HG03039 (cell line): ENCODE measurements around the gene OBP2B.
"Not testable (repeated sequence)": the region's sequence is repeated elsewhere in the genome, so short reads cannot be mapped to it uniquely, and the experiment has no call there.

Experiments
- ATAC-seq: cut with Tn5 transposase; IDR thresholded peaks from one replicate; pipeline ENCODE4 v1.9.1; 2021; ENCODE audit warnings: mild to moderate bottlenecking, moderate library complexity; ENCODE audit not compliant: unreplicated experiment

OBP2B gene

GRCh38 chr9:133169687-133170086 is 39.4 kb downstream of the OBP2B start:
- ATAC-seq = not testable (repeated sequence)

GRCh38 chr9:133169102-133169501 is 39.9 kb downstream of the OBP2B start:
- no peak for ATAC-seq

GRCh38 chr9:133168432-133168831 is 40.6 kb downstream of the OBP2B start:
- no peak for ATAC-seq

DNA sequence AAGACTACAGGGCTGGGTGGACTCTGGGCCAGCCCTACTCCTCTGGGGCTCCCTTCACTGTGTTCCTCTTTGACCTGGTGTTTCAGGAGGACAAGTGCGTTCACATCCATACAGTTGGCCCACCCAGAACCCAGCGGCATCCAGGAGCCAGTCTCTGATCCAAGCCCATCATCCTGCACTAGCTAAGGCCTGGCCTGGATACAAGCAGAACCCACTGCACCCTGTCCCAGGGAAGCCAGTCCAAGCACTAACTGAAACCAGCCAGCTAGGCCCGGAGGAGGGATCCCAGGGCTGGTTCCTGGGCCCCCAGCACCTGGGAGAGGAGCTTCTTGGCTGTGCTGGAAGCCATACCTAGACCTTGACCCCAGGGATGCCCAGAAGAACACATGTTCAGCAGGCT is 41.3 kb downstream of the OBP2B start:
- ATAC-seq = no peak

GRCh38 chr9:133167096-133167730 is 41.8 kb downstream of the OBP2B start:
- ATAC-seq = no peak

DNA sequence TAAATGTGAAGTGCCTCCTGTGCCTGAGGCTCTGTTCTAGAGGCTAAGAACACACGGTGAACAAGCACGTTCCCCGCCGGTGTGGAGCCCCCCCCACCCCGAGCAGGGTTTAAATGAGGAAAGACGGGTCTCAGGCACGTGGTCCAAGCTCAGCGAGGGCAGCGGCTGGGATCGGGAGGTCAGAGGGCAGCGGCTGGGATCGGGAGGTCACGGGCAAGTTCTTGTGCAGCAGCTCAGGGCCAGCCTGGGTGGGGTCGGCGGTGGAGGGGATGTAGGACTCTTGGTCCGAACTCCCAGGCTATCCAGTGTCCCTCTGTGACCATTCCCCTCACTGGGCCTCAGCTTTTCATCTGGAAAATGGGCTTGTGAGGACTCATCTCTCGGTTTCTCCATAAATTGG is 42.7 kb downstream of the OBP2B start:
- no peak for ATAC-seq

DNA sequence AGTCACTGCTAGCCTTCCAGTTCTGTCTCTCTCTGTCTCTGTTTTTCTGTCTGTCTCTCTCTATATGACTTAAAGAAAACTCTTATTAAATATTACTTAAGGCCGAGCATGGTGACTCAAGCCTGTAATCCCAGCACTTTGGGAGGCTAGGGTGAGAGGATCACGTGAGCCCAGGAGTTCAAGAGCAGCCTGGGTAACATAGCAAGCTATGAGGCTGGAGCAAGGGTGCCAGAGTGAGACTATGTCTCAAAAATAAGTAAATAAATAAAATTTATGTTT is 43.7 kb downstream of the OBP2B start:
- no peak for ATAC-seq

DNA sequence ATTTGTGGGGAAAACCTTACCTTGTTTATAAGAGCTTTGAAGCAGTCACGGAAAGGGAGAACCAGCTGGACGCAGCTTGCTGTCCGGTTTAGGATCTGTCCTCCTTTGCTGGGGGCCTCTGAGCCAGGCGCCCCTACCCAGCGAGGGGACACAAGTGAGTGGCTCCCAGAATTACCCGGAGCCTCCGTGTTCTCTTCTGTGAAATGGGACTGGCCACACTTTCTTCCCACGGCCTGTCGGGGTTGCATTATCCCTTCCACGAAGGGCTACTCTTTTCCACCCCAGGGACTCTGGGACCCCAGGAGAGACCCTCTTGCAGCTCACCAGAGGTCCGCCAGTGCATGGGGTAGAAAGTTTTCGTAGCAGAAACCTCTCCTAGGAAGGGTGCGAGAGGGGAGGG is 44.9 kb downstream of the OBP2B start:
- no peak for ATAC-seq

DNA sequence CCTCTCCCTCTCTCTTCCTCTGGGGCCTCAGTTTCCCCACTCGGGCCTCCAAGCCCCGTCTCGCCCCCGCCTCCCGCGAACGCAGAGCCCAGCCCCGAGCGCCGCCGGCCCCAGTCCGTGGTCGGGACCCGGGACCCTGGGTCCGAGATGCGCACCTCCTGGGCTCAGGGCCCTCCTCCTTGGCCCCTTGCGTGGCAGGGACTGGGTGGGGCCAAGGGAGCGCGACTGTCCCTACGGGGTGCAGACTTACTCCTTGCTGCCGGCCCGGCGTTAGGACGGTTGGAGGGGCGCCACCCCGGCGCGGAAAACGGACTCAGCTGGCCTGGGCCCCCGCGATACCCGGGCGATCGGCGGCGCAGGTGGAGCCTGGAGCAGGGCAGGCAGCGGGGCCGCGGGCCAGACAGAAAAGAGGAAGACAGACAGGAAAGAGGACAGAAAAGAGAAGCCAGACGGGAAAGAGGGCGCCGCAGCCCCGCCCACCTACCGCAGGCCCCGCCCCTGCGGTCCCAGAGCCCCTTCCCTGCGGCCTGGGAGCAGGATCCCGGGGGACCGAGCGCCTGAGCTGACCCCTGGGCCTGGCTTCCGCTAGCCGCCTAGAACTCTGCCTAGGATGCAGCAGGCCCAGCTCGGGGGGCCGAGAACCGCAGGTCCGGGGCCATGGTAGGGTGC is 45.4 kb downstream of the OBP2B start, which contains the start of gene GBGT1:
Gene GBGT1 (minus strand): TSS at position 411 of the 669 bp plus-strand sequence. CDS start 1,502 bp downstream, outside the sequence.
- no peak for ATAC-seq

DNA sequence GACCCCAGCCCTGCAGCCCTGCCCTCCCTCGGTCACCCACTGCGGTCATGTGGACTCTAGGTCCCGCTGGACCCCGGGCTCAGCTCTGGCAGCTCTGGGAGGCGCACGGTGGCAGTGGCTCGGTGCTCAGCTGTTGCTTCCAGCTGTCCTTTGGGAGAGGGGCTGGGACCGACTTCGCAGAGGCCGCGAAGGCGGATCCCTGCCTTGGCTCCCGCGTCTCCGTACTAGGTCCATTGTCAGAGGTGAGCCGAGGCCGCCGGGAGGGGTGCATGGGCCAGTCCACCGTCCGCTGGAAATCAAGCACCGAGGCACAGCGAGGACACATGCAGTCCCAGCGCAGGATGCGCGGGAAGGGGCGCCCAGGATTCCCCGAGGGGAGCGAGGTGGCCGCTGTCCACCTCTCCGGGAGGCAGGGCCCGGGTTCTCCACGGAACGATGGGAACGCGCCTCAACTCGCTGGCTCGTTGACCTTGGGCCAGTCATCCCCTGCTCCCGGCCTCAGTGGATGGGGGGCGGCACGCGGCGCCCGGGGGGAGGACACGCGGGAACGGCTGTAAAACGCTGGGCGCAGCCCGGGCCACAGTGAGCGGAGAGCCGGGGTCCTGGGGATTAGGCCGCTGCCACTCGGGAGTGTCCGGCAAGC is 46.1 kb downstream of the OBP2B start:
- no peak for ATAC-seq

DNA sequence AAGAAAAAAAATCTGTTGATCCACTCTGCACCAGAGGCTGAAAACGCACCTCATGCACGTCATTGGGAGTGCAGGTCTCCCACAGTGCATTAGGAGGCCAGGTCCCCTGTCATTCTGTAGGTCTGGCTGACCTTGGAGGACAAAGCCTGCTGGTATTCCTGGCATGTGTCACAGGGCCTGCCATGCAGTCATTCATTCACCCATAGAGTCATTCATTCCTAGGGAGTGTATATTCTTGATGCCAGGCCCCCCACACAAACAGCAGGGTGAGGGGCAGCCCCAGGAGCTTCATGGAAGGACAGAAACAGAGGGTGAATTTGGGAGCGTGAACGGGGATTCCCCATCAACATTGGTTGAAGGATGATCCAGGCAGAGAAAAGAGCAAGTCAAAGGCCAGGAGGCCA is 47.5 kb downstream of the OBP2B start:
- ATAC-seq = no peak

DNA sequence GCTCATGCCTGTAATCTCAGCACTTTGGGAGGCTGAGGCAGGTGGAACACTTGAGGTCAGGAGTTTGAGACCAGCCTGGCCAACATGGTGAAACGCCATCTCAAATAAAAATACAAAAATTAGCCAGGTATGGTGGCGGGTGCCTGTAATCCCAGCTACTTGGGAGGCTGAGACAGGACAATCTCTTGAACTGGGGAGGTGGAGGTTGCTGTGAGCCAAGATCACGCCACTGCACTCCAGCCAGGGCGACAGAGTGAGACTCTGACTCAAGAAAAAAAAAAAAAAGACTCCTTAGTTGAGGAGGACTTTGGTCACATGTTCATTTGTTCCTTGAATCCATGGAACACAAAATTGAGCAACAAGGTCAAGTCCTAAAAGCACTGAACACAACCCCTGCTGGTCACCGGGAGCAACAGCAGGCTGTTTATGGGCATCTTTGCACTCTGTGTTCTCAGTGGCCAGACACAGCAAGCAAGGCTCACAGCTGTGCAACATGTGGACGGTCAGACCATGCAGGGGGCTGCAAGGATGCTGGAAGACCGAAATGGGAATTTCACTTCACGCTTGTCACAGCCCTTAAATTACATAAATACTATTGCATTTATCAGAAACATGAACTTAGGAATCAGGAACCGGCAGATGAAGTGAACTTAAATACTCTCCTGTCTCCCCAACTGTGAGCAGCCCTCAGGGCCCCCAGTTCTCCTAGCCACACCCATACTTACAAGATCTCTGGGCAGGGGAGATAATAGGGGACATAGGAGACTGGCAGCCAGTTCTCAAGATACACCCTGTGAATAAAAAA is 48.1 kb downstream of the OBP2B start:
- ATAC-seq = no peak

DNA sequence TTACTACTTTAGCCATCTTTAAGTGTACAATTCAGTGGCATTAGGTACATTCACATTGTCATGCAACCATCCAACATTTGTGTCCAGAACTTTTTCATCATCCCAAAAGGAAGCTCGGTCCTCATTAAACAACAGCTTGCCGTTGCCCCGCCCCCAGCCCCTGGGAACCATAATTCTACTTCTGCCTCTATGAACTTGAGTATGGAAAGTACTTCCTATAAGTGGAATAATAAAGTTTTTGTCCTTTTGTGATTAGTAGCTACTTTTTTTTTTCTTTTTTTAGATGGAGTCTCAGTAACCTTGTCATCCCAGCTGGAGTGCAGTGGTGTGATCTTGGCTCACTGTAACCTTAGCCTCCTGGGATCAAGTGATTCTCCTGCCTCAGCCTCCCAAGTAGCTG is 50.4 kb downstream of the OBP2B start:
- no peak for ATAC-seq
